Measurements from ENCODE around the gene SRPK1.

The SRPK1 gene

DNA sequence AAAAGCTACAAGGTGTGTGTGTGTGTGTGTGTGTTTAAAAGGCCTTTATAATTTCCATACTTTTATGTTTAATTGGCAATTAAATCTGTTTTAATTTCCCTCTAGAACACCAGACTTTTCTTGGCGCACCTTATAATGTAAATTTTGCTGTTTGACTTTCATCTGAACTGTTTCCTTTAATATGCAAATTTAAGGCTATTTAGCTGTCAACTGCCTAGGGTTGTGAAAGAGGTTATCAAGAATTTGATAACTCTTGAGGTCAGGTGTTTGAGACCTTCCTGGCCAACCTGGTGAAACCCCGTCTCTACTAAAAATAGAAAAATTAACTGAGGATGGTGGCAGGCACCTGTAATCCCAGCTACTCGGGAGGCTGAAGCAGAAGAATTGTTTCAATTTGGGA lies 119.8 kb downstream of the SRPK1 start:
- Histone ChIP-seq H3K9me3 (ENCODE audit: control insufficient read depth, low read length) (no peaks in the 10 kb centered on the region), H3K4me3 (ENCODE audit: insufficient read depth, low read depth, low read length) (no peak overlapping the region), H3K27me3 (ENCODE audit: control insufficient read depth, insufficient read depth, low read length, poor library complexity, severe bottlenecking) (no peaks in the 10 kb centered on the region), H3K4me1 (ENCODE audit: control insufficient read depth, insufficient read depth, low read length) (no peaks in the 10 kb centered on the region), H3K27ac (ENCODE audit: insufficient read depth, low read depth, low read length, poor library complexity, severe bottlenecking) (no peak overlapping the region), H3K36me3 (ENCODE audit: control insufficient read depth, insufficient read depth, low read length) (no peaks in the 10 kb centered on the region)
- WGBS, 2 experiments: 82 to 86% methylated on average over 3 of the region's 3 CpGs

DNA sequence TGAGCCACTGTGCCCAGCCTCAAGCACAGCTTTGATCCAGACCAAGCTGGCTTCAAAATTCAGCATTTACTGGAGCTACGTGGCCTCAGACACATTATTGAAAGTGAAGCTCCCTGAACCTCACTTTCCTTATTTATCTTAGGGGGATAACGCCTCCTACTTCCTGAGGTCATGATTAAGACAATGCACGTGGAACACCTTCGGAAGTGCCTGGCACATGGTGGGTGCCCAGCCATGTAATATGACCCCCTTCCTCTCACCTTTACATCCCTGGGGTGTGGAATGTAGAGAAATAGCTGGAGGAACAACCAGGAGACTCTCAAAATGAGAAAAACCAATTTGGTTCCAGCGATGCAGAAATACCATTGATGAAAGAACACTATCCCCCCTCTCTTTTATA lies 122.2 kb downstream of the SRPK1 start:
- 88 to 94% methylated on average over 5 of the region's 5 CpGs for WGBS, 2 experiments
- no peak overlapping the region for H3K4me3 ChIP-seq (ENCODE audit: insufficient read depth, low read depth, low read length)
- no peaks in the 10 kb centered on the region for H3K27me3 ChIP-seq (ENCODE audit: control insufficient read depth, insufficient read depth, low read length, poor library complexity, severe bottlenecking)
- no peaks in the 10 kb centered on the region for H3K4me1 ChIP-seq (ENCODE audit: control insufficient read depth, insufficient read depth, low read length)
- H3K36me3 ChIP-seq (ENCODE audit: control insufficient read depth, insufficient read depth, low read length): no peaks in the 10 kb centered on the region
- no peaks in the 10 kb centered on the region for H3K9me3 ChIP-seq (ENCODE audit: control insufficient read depth, low read length)
- no peak overlapping the region for H3K27ac ChIP-seq (ENCODE audit: insufficient read depth, low read depth, low read length, poor library complexity, severe bottlenecking)

DNA sequence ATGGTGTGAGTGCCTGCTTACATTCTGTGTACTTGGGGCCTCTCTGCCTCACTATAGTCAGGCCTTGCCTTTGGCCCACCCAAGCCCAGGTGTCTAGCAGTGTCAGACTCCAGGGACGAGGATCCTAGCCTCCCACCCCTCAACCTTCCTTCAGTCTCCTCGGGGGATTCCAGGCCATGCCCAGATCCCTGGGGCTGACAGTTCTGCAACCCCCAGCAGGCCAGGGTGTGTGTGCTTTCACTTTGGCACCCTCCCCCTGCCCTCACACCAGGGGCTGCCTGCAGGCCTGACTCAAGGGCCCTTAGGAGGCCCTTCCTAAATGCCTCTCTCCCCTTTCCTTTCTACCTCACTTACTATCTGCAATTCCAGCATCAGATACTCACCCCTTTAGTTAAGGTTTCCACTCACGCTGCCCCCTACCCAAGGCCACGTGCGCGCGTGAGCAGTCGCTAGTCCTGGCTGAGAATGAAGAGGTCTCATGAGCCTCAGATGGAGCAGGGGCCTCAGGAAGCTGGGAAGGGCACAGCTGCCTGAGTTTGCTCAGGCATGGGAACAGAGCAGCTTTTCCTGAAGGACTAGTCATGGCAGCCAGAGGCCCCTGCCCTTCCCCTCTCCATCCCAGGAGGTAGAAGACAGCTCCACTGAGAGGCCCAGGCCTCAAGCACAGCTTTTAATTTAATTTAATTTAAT lies 122.9 kb downstream of the SRPK1 start:
- H3K4me3 ChIP-seq (ENCODE audit: insufficient read depth, low read depth, low read length): no peak overlapping the region
- H3K4me1 ChIP-seq (ENCODE audit: control insufficient read depth, insufficient read depth, low read length): no peaks in the 10 kb centered on the region
- no peaks in the 10 kb centered on the region for H3K27me3 ChIP-seq (ENCODE audit: control insufficient read depth, insufficient read depth, low read length, poor library complexity, severe bottlenecking)
- WGBS, 2 experiments: 78 to 81% methylated on average over 8 of the region's 8 CpGs
- no peaks in the 10 kb centered on the region for H3K36me3 ChIP-seq (ENCODE audit: control insufficient read depth, insufficient read depth, low read length)
- H3K27ac ChIP-seq (ENCODE audit: insufficient read depth, low read depth, low read length, poor library complexity, severe bottlenecking): no peak overlapping the region
- H3K9me3 ChIP-seq (ENCODE audit: control insufficient read depth, low read length): no peaks in the 10 kb centered on the region

- Histone ChIP-seq H3K4me1 (ENCODE audit: control insufficient read depth, insufficient read depth, low read length) (no peaks in the 10 kb centered on the region), H3K36me3 (ENCODE audit: control insufficient read depth, insufficient read depth, low read length) (no peaks in the 10 kb centered on the region), H3K9me3 (ENCODE audit: control insufficient read depth, low read length) (no peaks in the 10 kb centered on the region), H3K4me3 (ENCODE audit: insufficient read depth, low read depth, low read length) (no peak overlapping the region), H3K27ac (ENCODE audit: insufficient read depth, low read depth, low read length, poor library complexity, severe bottlenecking) (no peak overlapping the region), H3K27me3 (ENCODE audit: control insufficient read depth, insufficient read depth, low read length, poor library complexity, severe bottlenecking) (no peaks in the 10 kb centered on the region)
- 93 to 95% methylated on average over 4 of the region's 4 CpGs for WGBS, 2 experiments
Measured at GRCh38 chr6:35796236-35796635, 124.7 kb downstream of the SRPK1 start.

DNA sequence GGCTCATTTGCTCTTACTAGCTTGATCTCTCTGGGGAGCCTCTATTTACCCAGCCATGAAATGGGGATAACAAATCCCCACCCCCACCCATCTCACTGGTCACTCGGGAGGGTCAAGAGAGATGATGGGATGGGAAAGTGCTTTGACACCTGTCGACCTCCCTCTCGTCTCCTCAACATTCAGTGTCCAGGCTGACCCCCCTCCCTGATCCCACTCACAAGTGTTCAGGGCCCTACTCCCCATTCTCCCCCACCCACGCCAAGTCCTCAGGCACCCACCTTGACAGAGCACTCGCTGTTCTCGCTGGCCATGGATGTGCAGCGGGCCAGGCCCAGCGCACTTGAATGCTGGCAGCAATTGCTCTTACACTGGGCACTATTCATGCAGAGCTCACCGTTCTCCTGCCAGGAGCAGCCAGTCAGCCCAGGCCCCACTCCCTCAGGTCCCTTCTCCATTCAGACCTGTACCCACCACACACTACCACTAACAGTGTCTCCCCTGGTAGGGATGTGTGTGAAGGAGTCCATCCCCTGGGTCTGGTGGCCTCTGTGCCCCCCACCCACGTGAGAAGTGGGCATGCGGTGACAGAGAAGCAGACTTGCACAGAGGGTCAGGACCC lies 125.3 kb downstream of the SRPK1 start:
- no peak overlapping the region for H3K4me3 ChIP-seq (ENCODE audit: insufficient read depth, low read depth, low read length)
- WGBS, 2 experiments: 92 to 95% methylated on average over 11 of the region's 11 CpGs
- H3K36me3 ChIP-seq (ENCODE audit: control insufficient read depth, insufficient read depth, low read length): no peaks in the 10 kb centered on the region
- no peaks in the 10 kb centered on the region for H3K27me3 ChIP-seq (ENCODE audit: control insufficient read depth, insufficient read depth, low read length, poor library complexity, severe bottlenecking)
- no peak overlapping the region for H3K27ac ChIP-seq (ENCODE audit: insufficient read depth, low read depth, low read length, poor library complexity, severe bottlenecking)
- H3K4me1 ChIP-seq (ENCODE audit: control insufficient read depth, insufficient read depth, low read length): no peaks in the 10 kb centered on the region
- H3K9me3 ChIP-seq (ENCODE audit: control insufficient read depth, low read length): no peaks in the 10 kb centered on the region

DNA sequence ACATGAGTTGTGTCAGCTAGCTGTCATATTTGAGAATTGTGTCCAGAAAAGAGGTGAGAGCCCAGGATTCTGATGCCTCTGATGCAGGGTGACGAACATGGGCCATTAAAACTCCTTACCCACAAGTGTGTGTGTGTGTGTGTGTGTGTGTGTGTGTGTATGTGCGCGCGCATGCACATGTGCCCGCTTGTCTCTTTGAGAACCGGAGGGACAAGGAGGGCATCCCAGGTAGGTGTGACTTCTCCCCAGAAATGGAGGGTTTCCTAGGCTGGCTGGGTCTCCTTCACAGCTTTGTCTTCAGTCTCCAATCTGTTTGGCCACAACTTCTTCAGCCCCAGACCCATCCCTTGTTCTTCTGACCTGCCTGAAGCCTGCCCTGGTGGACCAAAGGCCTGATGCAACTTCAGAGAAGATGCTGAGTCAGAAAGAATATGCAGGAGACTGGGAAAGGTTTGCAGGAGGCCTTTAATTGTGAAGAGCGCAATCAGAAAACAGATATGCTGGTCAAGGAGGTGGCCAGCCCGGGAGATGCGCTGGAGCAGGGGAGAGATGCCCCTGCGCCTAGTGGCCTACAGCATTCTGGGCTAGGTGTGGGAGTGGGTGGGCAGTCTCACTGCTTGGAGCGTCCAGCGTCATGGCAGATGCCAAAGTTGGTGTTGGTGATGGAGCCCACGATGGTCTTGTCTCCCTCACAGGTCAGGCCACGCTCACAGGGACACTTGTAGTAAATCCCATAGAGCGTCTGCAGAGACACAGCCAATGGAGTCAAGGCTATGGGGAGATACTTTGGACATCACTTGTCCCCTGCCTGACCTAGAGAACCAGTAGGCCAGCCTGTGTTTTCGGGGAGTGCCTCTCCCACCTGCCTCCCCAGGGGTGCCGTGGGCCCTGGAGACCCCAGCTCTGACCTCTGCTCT lies 126.1 kb downstream of the SRPK1 start:
- Histone ChIP-seq H3K27me3 (ENCODE audit: control insufficient read depth, insufficient read depth, low read length, poor library complexity, severe bottlenecking) (no peaks in the 10 kb centered on the region), H3K9me3 (ENCODE audit: control insufficient read depth, low read length) (no peaks in the 10 kb centered on the region), H3K4me3 (ENCODE audit: insufficient read depth, low read depth, low read length) (no peak overlapping the region), H3K27ac (ENCODE audit: insufficient read depth, low read depth, low read length, poor library complexity, severe bottlenecking) (no peak overlapping the region), H3K36me3 (ENCODE audit: control insufficient read depth, insufficient read depth, low read length) (no peaks in the 10 kb centered on the region), H3K4me1 (ENCODE audit: control insufficient read depth, insufficient read depth, low read length) (no peaks in the 10 kb centered on the region)
- WGBS, 2 experiments: 95 to 96% methylated on average over 17 of the region's 17 CpGs

DNA sequence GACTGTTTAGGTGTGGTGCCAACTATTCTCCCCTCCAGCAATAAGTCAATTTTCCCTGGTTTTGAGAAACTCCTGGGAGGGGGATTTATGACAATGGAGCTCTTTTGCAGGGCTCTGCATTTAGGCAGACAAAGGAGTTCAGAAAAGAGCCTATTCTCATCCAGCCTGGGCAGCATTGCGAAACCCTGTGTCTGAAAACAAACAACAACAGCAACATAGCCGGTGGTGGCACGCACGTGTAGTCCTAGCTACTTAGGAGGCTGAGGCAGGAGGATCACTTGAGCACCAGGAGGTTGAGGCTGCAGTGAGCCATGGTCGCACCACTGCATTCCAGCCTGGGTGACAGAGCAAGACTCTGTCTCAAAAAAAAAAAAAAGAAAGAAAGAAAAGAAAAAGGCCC lies 130.2 kb downstream of the SRPK1 start:
- Histone ChIP-seq H3K4me3 (ENCODE audit: insufficient read depth, low read depth, low read length) (no peak overlapping the region), H3K4me1 (ENCODE audit: control insufficient read depth, insufficient read depth, low read length) (no peaks in the 10 kb centered on the region), H3K27ac (ENCODE audit: insufficient read depth, low read depth, low read length, poor library complexity, severe bottlenecking) (no peak overlapping the region), H3K36me3 (ENCODE audit: control insufficient read depth, insufficient read depth, low read length) (no peaks in the 10 kb centered on the region), H3K9me3 (ENCODE audit: control insufficient read depth, low read length) (no peaks in the 10 kb centered on the region), H3K27me3 (ENCODE audit: control insufficient read depth, insufficient read depth, low read length, poor library complexity, severe bottlenecking) (no peaks in the 10 kb centered on the region)
- 90 to 92% methylated on average over 5 of the region's 5 CpGs for WGBS, 2 experiments

GRCh38 chr6:35788423-35788982 lies 132.4 kb downstream of the SRPK1 start:
- H3K36me3 ChIP-seq (ENCODE audit: control insufficient read depth, insufficient read depth, low read length): no peaks in the 10 kb centered on the region
- no peaks in the 10 kb centered on the region for H3K4me1 ChIP-seq (ENCODE audit: control insufficient read depth, insufficient read depth, low read length)
- WGBS, 2 experiments: 77 to 80% methylated on average over 4 of the region's 4 CpGs
- no peaks in the 10 kb centered on the region for H3K27me3 ChIP-seq (ENCODE audit: control insufficient read depth, insufficient read depth, low read length, poor library complexity, severe bottlenecking)
- no peak overlapping the region for H3K27ac ChIP-seq (ENCODE audit: insufficient read depth, low read depth, low read length, poor library complexity, severe bottlenecking)
- no peak overlapping the region for H3K4me3 ChIP-seq (ENCODE audit: insufficient read depth, low read depth, low read length)
- H3K9me3 ChIP-seq (ENCODE audit: control insufficient read depth, low read length): no peaks in the 10 kb centered on the region

DNA sequence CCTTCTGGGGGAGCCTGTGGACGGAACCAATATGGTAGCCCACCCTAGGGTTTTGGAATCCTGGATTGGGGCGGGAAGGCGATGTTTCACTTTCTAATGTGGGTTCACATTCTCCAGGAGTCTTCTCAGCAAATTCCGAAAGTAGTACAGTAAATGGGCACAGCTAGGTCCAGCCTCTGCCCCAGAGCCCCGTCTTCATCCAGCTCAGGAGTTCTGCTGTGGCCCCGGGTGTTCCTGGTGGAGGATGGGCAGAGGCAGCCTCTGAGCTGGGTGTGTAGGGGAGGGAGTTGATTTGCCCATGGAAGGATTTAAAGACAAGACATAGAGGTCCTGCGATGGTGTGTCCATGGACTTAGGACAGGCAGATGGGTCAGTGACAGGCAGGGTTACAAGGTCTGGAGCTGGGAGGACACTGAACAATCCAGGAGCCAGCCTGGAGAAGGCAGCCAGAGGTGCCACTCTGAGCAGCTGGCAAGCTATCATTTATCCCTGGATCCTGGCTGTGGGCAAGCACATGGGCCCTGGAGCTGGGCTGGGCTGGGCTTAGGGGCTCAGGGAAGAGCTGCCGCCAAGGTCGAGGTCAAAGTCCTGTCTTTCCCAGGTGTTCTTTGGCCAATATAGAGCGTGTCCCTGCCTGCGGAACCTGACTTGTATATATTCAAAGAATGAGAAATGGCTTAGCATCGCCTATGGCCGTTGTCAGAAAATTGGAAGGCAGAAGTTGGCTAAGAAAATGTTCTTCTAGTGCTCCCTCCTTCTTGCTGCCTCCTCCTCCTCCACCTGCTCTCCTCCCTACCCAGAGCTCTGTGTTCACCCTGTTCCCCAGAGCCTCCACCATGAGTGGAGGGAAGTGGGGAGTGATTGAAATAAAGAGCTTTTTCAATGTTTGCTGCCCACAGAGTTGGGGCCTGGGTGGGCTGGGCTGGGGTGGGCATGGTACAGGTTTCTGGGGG lies 133.4 kb downstream of the SRPK1 start:
- Histone ChIP-seq H3K27ac (ENCODE audit: insufficient read depth, low read depth, low read length, poor library complexity, severe bottlenecking) (no peak overlapping the region), H3K36me3 (ENCODE audit: control insufficient read depth, insufficient read depth, low read length) (no peaks in the 10 kb centered on the region), H3K4me1 (ENCODE audit: control insufficient read depth, insufficient read depth, low read length) (no peaks in the 10 kb centered on the region), H3K4me3 (ENCODE audit: insufficient read depth, low read depth, low read length) (no peak overlapping the region), H3K27me3 (ENCODE audit: control insufficient read depth, insufficient read depth, low read length, poor library complexity, severe bottlenecking) (no peaks in the 10 kb centered on the region), H3K9me3 (ENCODE audit: control insufficient read depth, low read length) (no peaks in the 10 kb centered on the region)
- 94% methylated on average over 13 of the region's 13 CpGs for WGBS, 2 experiments
